Trophoblast cell (in vitro differentiated cells and primary cell): ENCODE measurements around the gene NMNAT2.

Experiments
- DNase-seq, 2 donors: peaks; one replicate each; pipeline ENCODE4 v3.0.0-alpha.2; 2016
- H2AFZ ChIP-seq: 2 replicates; pipeline ENCODE4 v1.6.1; 2013; ENCODE audit warnings: low read length, moderate library complexity, mild to moderate bottlenecking; ENCODE audit not compliant: insufficient read depth, poor library complexity
- H2AK5ac ChIP-seq: 2 replicates; pipeline ENCODE4 v1.6.1; 2013; ENCODE audit warnings: mild to moderate bottlenecking, low read length
- H2BK120ac ChIP-seq: 2 replicates; pipeline ENCODE4 v1.6.1; 2013; ENCODE audit warnings: low read length, mild to moderate bottlenecking, moderate library complexity; ENCODE audit not compliant: insufficient read depth, poor library complexity
- H2BK12ac ChIP-seq: 2 replicates; pipeline ENCODE4 v1.6.1; 2013; ENCODE audit warnings: mild to moderate bottlenecking, low read length, moderate library complexity
- H2BK5ac ChIP-seq: 2 replicates; pipeline ENCODE4 v1.6.1; 2013; ENCODE audit warnings: low read length, low read depth, moderate library complexity, mild to moderate bottlenecking; ENCODE audit not compliant: poor library complexity
- H3K14ac ChIP-seq: 2 replicates; pipeline ENCODE4 v1.6.1; 2013; ENCODE audit warnings: mild to moderate bottlenecking, low read length
- H3K18ac ChIP-seq: 2 replicates; pipeline ENCODE4 v1.6.1; 2013; ENCODE audit warnings: mild to moderate bottlenecking, low read length
- H3K23ac ChIP-seq: 2 replicates; pipeline ENCODE4 v1.6.1; 2013; ENCODE audit warnings: low read length
- H3K27ac ChIP-seq: 2 replicates; pipeline ENCODE4 v1.5.1; 2013; ENCODE audit warnings: low read depth, mild to moderate bottlenecking, inconsistent platforms, low read length, moderate library complexity
- H3K27me3 ChIP-seq: 2 replicates; pipeline ENCODE4 v1.6.1; 2013; ENCODE audit warnings: inconsistent platforms, mild to moderate bottlenecking, low read length, moderate library complexity; ENCODE audit not compliant: insufficient read depth
- H3K36me3 ChIP-seq, 2 experiments: 1 replicate in 1 of 2; 2 replicates in 1 of 2; pipeline ENCODE4 v1.6.1; 2013; ENCODE audit warnings: low read length in 2 of 2, mild to moderate bottlenecking in 2 of 2, moderate library complexity in 1 of 2; ENCODE audit not compliant: insufficient read depth in 2 of 2, control insufficient read depth in 1 of 2
- H3K4ac ChIP-seq: 2 replicates; pipeline ENCODE4 v1.6.1; 2013; ENCODE audit warnings: low read depth, mild to moderate bottlenecking, low read length, moderate library complexity
- H3K4me1 ChIP-seq, 2 experiments: 1 replicate in 1 of 2; 2 replicates in 1 of 2; pipeline ENCODE4 v1.6.1; 2013; ENCODE audit warnings: low read length in 2 of 2, mild to moderate bottlenecking in 2 of 2, moderate library complexity in 1 of 2; ENCODE audit not compliant: insufficient read depth in 2 of 2, control insufficient read depth in 1 of 2
- H3K4me2 ChIP-seq: 2 replicates; pipeline ENCODE4 v1.6.1; 2013; ENCODE audit warnings: inconsistent platforms, mild to moderate bottlenecking, low read length, moderate library complexity
- H3K4me3 ChIP-seq: 2 replicates; pipeline ENCODE4 v1.5.1; 2013; ENCODE audit warnings: mild to moderate bottlenecking, low read depth, low read length, inconsistent platforms
- H3K79me1 ChIP-seq: one replicate; pipeline ENCODE4 v1.6.1; 2013; ENCODE audit warnings: low read length
- H3K79me2 ChIP-seq: 2 replicates; pipeline ENCODE4 v1.6.1; 2013; ENCODE audit warnings: low read length, mild to moderate bottlenecking; ENCODE audit not compliant: control insufficient read depth, insufficient read depth, poor library complexity
- H3K9ac ChIP-seq: 2 replicates; pipeline ENCODE4 v1.6.1; 2013; ENCODE audit warnings: mild to moderate bottlenecking, low read length
- H3K9me3 ChIP-seq: 2 replicates; pipeline ENCODE4 v1.6.1; 2013; ENCODE audit warnings: low read depth, mild to moderate bottlenecking, control low read depth, inconsistent platforms, low read length; ENCODE audit not compliant: insufficient read depth
- H4K12ac ChIP-seq: 2 replicates; pipeline ENCODE4 v1.6.1; 2013; ENCODE audit warnings: low read depth, mild to moderate bottlenecking, low read length, moderate library complexity
- H4K8ac ChIP-seq: 2 replicates; pipeline ENCODE4 v1.6.1; 2013; ENCODE audit warnings: low read depth, mild to moderate bottlenecking, low read length, moderate library complexity
- H4K91ac ChIP-seq: one replicate; pipeline ENCODE4 v1.6.1; 2013; ENCODE audit warnings: low read depth, mild to moderate bottlenecking, low read length, moderate library complexity
- WGBS: extraction: QIAGEN DNeasy Blood & Tissue Kit; methylation state at CpG from one replicate; pipeline ENCODE4 v1.1.7; 2013; ENCODE audit warnings: missing lambda C conversion rate; ENCODE audit not compliant: insufficient read length, insufficient coverage; ENCODE audit errors: extremely low coverage; 5-methylcytosine and 5-hydroxymethylcytosine counted together

NMNAT2 gene

DNA sequence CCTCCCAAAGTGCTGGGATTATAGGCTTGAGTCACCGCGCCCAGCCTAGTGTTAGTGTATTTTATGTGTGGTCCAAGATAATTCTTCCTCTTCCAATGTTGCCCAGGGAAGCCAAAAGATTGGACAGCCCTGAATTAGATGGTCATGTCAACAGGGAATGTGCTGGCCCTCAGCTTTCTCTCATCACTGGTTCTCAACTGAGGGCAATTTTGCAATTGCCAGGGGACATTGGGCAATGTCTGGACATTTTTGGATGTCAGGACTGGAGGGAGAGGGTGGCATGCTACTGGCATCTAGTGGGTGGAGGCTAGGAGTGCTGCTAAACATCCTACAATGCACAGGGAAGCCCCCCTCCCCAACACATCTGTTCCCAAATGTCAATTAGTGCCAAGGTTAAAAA, 137.1 kb downstream of the NMNAT2 start:
- H3K4ac ChIP-seq: no peak overlapping the region
- H3K23ac ChIP-seq: no peak overlapping the region
- H3K18ac ChIP-seq: no peak overlapping the region
- H4K8ac ChIP-seq: peak overlapping the region; percentile 4
- no peak overlapping the region for H4K12ac ChIP-seq
- H3K4me1 ChIP-seq: peaks cover 33 to 38% of the 10 kb centered on the region in 2 experiments
- H3K27ac ChIP-seq: peak overlapping the region; percentile 13
- H2BK5ac ChIP-seq: peak overlapping the region; percentile 15
- H2BK120ac ChIP-seq: peak overlapping the region; percentile 7
- H3K4me2 ChIP-seq: no peak overlapping the region
- peak; percentile 82 to 95 for DNase-seq
- peaks cover 54% of the 10 kb centered on the region for H3K79me1 ChIP-seq
- peaks cover 0 to 4% of the 10 kb centered on the region in 2 experiments for H3K36me3 ChIP-seq
- H3K4me3 ChIP-seq: no peak overlapping the region
- H3K9ac ChIP-seq: no peak overlapping the region
- no peak overlapping the region for H3K14ac ChIP-seq
- H4K91ac ChIP-seq: peak overlapping the region; percentile 42
- WGBS: no CpG with 5 or more reads among the region's 2 CpGs
- peaks cover 5% of the 10 kb centered on the region for H3K79me2 ChIP-seq
- no peaks in the 10 kb centered on the region for H3K27me3 ChIP-seq
- no peak overlapping the region for H2AK5ac ChIP-seq
- no peaks in the 10 kb centered on the region for H3K9me3 ChIP-seq
- H2BK12ac ChIP-seq: peak overlapping the region; percentile 7
- H2AFZ ChIP-seq: no peak overlapping the region

DNA sequence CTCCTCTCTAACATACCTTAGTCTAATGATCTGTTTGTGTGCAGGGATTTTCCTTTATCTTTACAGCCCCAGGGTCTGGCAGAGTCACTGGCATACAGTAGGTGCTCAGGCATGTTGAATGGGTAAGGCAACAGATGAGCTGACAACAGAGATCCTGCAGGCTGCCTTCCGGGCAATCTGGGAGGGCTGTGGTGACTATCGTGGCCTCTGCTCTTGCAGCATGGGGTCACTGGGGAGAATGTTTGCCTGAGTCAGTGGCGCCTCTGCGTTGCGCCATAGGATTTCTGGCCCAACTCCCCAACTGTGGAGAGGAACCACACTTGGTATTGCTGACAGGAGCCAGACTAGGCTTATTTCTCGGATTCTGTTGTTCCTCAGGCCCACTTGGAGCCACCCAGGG, 138.3 kb downstream of the NMNAT2 start:
- H3K4ac ChIP-seq: no peak overlapping the region
- peaks cover 0 to 4% of the 10 kb centered on the region in 2 experiments for H3K36me3 ChIP-seq
- H3K79me1 ChIP-seq: peaks cover 61% of the 10 kb centered on the region
- peaks cover 37 to 41% of the 10 kb centered on the region in 2 experiments for H3K4me1 ChIP-seq
- H2AK5ac ChIP-seq: no peak overlapping the region
- no peak overlapping the region for H2AFZ ChIP-seq
- H4K8ac ChIP-seq: peak overlapping the region; percentile 18
- H3K4me3 ChIP-seq: no peak overlapping the region
- no peak overlapping the region for H3K9ac ChIP-seq
- no CpG with 5 or more reads among the region's 6 CpGs for WGBS
- peak overlapping the region; percentile 96 for H2BK12ac ChIP-seq
- peak; percentile 99 for DNase-seq
- H2BK120ac ChIP-seq: peak overlapping the region; percentile 98
- H3K18ac ChIP-seq: no peak overlapping the region
- H3K9me3 ChIP-seq: no peaks in the 10 kb centered on the region
- H2BK5ac ChIP-seq: peak overlapping the region; percentile 97
- no peak overlapping the region for H3K4me2 ChIP-seq
- H3K27ac ChIP-seq: peak overlapping the region; percentile 98
- no peak overlapping the region for H4K12ac ChIP-seq
- H4K91ac ChIP-seq: peak overlapping the region; percentile 99
- peaks cover 5% of the 10 kb centered on the region for H3K79me2 ChIP-seq
- peak overlapping the region; percentile 8 for H3K14ac ChIP-seq
- H3K23ac ChIP-seq: no peak overlapping the region
- H3K27me3 ChIP-seq: no peaks in the 10 kb centered on the region

DNA sequence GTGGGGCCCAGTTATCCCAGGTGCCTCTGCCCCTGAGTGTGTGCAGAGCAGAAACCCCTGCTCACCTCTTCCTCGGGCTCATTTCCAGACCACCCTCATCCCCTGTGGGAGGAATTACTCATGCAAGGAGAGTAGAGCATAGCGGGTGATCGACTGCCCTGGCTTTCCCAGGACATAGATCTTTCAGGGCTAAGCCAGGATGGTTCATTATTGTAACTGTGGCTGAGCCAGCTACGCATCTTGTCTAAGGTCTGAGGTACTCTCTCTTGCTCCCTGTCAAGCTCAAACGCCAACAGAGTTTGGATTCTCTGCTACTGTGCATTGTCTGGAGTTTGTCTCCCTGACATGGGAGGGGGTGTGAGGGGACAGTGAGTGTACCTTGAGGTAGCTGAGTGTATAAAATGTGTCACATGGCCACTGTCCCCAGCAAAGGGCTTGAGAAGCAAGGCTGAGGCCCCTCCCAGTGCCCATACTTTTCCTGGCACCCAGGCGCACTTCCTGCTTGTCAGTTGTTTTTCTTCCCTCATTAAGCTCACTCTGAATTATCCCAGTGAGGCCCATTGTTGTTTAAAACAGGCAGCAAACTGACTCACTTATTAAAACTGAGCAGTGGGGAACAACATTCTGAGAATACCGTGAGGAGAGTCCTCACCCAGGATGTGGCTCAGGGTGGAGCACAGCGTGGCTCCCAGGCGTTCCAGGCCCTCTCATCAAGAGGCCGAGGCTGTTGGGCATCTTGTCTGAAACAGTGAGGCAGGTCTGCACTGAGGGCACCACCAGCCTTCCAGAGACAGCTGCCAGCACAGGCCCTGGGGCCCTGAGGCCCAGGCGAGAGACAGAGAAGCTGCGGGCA, 139.2 kb downstream of the NMNAT2 start:
- Histone ChIP-seq H3K79me1 (peaks cover 61% of the 10 kb centered on the region), H4K12ac (peak overlapping the region; percentile 34), H3K36me3 (no peaks in the 10 kb centered on the region), H3K9me3 (no peaks in the 10 kb centered on the region), H3K14ac (peak overlapping the region; percentile 95), H4K91ac (peak overlapping the region; percentile 99), H2BK120ac (peak overlapping the region; percentile 98), H2AK5ac (peak overlapping the region; percentile 94), H3K4me1 (peaks cover 38 to 41% of the 10 kb centered on the region in 2 experiments), H3K23ac (no peak overlapping the region), H3K4me2 (no peak overlapping the region), H3K27ac (peak overlapping the region; percentile 98), H2BK5ac (peak overlapping the region; percentile 97), H4K8ac (peak overlapping the region; percentile 83), H3K4me3 (no peak overlapping the region), H3K18ac (peak overlapping the region; percentile 93), H2AFZ (peak overlapping the region; percentile 52), H3K4ac (peak overlapping the region; percentile 82), H3K9ac (no peak overlapping the region), H3K79me2 (peaks cover 5% of the 10 kb centered on the region), H3K27me3 (no peaks in the 10 kb centered on the region), H2BK12ac (peak overlapping the region; percentile 96)
- no CpG with 5 or more reads among the region's 12 CpGs for WGBS
- peak; percentile 98 to 99 for DNase-seq

GRCh38 chr1:183277821-183278738, 140.1 kb downstream of the NMNAT2 start:
- Histone ChIP-seq H4K91ac (peak overlapping the region; percentile 99), H4K12ac (no peak overlapping the region), H3K23ac (no peak overlapping the region), H2AFZ (peak overlapping the region; percentile 52), H3K79me1 (peaks cover 58% of the 10 kb centered on the region), H3K27me3 (no peaks in the 10 kb centered on the region), H3K79me2 (peaks cover 5% of the 10 kb centered on the region), H3K18ac (peak overlapping the region; percentile 75), H2BK5ac (peak overlapping the region; percentile 97), H3K14ac (peak overlapping the region; percentile 95), H3K9ac (peak overlapping the region; percentile 21), H2BK12ac (peak overlapping the region; percentile 90), H4K8ac (peak overlapping the region; percentile 83), H3K4ac (peak overlapping the region; percentile 82), H3K36me3 (no peaks in the 10 kb centered on the region), H2BK120ac (peak overlapping the region; percentile 98), H3K4me2 (no peak overlapping the region), H3K9me3 (no peaks in the 10 kb centered on the region), H3K27ac (peak overlapping the region; percentile 98), H3K4me3 (no peak overlapping the region), H2AK5ac (peak overlapping the region; percentile 69), H3K4me1 (peaks cover 38 to 48% of the 10 kb centered on the region in 2 experiments)
- 100% methylated on average over 2 of the region's 7 CpGs for WGBS
- DNase-seq: peak in 1 of 2 donors; percentile 24
